ENCODE results near the gene CALD1. TPM values are rescaled to one million over a fixed set of nuclear protein-coding genes. Genes with fewer than 3 reads are reported as not detected.

Gene CALD1
- total and polyA plus RNA-seq, 2 experiments from 2014 or later = 132 to 842 TPM

DNA sequence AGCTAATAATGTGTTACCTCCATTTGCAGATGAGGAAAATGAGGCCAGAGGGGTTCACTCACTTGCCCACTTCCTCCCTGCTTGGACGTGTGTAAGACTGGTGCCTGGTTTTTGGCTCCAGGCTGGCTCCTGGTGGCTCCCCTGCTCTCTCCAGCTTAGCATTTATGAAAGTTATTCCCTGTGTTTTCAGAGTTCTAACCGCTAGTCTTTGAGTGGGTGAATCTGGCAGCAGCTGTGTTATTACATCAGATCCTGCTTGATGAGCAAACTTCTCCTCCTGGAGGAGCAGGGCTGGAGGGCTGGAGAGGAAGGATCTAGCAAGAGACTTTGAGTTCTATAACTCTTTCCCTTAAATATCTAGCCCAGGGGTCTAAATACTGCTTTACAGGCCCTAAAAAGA lies 125.9 kb downstream of the CALD1 start (continued):
- TF ChIP-seq, protein P1, sequence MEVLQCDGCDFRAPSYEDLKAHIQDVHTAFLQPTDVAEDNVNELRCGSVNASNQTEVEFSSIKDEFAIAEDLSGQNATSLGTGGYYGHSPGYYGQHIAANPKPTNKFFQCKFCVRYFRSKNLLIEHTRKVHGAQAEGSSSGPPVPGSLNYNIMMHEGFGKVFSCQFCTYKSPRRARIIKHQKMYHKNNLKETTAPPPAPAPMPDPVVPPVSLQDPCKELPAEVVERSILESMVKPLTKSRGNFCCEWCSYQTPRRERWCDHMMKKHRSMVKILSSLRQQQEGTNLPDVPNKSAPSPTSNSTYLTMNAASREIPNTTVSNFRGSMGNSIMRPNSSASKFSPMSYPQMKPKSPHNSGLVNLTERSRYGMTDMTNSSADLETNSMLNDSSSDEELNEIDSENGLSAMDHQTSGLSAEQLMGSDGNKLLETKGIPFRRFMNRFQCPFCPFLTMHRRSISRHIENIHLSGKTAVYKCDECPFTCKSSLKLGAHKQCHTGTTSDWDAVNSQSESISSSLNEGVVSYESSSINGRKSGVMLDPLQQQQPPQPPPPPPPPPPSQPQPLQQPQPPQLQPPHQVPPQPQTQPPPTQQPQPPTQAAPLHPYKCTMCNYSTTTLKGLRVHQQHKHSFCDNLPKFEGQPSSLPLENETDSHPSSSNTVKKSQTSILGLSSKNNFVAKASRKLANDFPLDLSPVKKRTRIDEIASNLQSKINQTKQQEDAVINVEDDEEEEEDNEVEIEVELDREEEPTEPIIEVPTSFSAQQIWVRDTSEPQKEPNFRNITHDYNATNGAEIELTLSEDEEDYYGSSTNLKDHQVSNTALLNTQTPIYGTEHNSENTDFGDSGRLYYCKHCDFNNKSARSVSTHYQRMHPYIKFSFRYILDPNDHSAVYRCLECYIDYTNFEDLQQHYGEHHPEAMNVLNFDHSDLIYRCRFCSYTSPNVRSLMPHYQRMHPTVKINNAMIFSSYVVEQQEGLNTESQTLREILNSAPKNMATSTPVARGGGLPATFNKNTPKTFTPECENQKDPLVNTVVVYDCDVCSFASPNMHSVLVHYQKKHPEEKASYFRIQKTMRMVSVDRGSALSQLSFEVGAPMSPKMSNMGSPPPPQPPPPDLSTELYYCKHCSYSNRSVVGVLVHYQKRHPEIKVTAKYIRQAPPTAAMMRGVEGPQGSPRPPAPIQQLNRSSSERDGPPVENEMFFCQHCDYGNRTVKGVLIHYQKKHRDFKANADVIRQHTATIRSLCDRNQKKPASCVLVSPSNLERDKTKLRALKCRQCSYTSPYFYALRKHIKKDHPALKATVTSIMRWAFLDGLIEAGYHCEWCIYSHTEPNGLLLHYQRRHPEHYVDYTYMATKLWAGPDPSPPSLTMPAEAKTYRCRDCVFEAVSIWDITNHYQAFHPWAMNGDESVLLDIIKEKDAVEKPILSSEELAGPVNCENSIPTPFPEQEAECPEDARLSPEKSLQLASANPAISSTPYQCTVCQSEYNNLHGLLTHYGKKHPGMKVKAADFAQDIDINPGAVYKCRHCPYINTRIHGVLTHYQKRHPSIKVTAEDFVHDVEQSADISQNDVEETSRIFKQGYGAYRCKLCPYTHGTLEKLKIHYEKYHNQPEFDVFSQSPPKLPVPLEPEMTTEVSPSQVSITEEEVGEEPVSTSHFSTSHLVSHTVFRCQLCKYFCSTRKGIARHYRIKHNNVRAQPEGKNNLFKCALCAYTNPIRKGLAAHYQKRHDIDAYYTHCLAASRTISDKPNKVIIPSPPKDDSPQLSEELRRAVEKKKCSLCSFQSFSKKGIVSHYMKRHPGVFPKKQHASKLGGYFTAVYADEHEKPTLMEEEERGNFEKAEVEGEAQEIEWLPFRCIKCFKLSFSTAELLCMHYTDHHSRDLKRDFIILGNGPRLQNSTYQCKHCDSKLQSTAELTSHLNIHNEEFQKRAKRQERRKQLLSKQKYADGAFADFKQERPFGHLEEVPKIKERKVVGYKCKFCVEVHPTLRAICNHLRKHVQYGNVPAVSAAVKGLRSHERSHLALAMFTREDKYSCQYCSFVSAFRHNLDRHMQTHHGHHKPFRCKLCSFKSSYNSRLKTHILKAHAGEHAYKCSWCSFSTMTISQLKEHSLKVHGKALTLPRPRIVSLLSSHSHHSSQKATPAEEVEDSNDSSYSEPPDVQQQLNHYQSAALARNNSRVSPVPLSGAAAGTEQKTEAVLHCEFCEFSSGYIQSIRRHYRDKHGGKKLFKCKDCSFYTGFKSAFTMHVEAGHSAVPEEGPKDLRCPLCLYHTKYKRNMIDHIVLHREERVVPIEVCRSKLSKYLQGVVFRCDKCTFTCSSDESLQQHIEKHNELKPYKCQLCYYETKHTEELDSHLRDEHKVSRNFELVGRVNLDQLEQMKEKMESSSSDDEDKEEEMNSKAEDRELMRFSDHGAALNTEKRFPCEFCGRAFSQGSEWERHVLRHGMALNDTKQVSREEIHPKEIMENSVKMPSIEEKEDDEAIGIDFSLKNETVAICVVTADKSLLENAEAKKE (CRISPR knock-in tag; IDR thresholded peaks at IDR 0.05) = no peak
- TF ChIP-seq JUNB (IDR thresholded peaks at IDR 0.05; ENCODE audit: unreplicated experiment) (no peak), CREB1 (CRISPR knock-in tag; IDR thresholded peaks at IDR 0.05; ENCODE audit: low read depth) (no peak), STAT1 (IDR thresholded peaks at IDR 0.05; ENCODE audit: unreplicated experiment) (no peak)

DNA sequence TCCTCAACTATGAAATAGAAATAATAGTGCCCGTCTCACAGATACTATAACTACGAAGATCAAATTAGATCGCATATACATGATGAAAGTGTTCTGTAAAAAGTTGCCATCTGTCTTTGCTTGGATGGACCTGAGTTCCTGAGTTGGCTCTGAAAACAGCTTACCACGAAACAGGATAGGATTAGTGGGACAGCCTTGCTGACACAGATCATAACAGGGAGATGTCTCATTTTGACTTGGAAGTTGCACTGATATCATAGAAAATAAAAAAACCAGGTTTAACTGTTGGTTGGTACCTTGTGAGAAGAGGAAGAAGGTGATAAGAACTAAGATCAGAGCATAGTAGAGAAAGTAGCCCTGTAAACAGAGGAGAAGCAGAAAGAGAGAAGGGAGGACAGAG lies 127.6 kb downstream of the CALD1 start:
- Histone ChIP-seq H3K27me3 (ENCODE audit: insufficient read depth) (no peaks in the 10 kb centered on the region), H3K4me2 (no peak overlapping the region), H3K9me2 (ENCODE audit: insufficient read depth) (no peaks in the 10 kb centered on the region), H3K79me2 (replicated peaks; ENCODE audit: insufficient read depth) (peaks cover 56% of the 10 kb centered on the region), H3K4me1 (ENCODE audit: insufficient read depth) (peaks cover 8% of the 10 kb centered on the region; the same call in 1 of the 2 replicates), H3K36me3 (ENCODE audit: insufficient read depth) (no peaks in the 10 kb centered on the region), H2AFZ (no peak overlapping the region), H3K27ac (ENCODE audit: low read depth) (peak overlapping the region; percentile 23; the same call in 1 of the 2 replicates), H3F3A (replicated peaks; ENCODE audit: low read depth) (no peaks in the 10 kb centered on the region), H3K4me3 (no peak overlapping the region), H4K20me1 (replicated peaks; ENCODE audit: insufficient read depth) (no peaks in the 10 kb centered on the region; the same call in none of the 2 replicates)
- Mint-ChIP-seq H3K27me3 (ENCODE audit: insufficient read depth, low read depth, poor library complexity) (peaks cover 4% of the 10 kb centered on the region), H3K4me1 (peaks cover 20% of the 10 kb centered on the region), H3K9me3 (no peaks in the 10 kb centered on the region), H3K4me3 (no peak overlapping the region), H3K27ac (no peak overlapping the region; the same call in 1 of the 2 replicates), H3K36me3 (ENCODE audit: low read depth) (peaks cover 3% of the 10 kb centered on the region; the same call in 1 of the 3 replicates)
- ATAC-seq (no peak), DNase-seq (ENCODE audit: low spot score) (no peak)
- TF ChIP-seq ZNF331 (CRISPR knock-in tag; IDR thresholded peaks at IDR 0.05; ENCODE audit: low read depth) (no peak), JUNB (IDR thresholded peaks at IDR 0.05; ENCODE audit: unreplicated experiment) (no peak), EZH2phosphoT487 (IDR thresholded peaks at IDR 0.05; ENCODE audit: unreplicated experiment) (no peak)
- TF ChIP-seq, protein P2, sequence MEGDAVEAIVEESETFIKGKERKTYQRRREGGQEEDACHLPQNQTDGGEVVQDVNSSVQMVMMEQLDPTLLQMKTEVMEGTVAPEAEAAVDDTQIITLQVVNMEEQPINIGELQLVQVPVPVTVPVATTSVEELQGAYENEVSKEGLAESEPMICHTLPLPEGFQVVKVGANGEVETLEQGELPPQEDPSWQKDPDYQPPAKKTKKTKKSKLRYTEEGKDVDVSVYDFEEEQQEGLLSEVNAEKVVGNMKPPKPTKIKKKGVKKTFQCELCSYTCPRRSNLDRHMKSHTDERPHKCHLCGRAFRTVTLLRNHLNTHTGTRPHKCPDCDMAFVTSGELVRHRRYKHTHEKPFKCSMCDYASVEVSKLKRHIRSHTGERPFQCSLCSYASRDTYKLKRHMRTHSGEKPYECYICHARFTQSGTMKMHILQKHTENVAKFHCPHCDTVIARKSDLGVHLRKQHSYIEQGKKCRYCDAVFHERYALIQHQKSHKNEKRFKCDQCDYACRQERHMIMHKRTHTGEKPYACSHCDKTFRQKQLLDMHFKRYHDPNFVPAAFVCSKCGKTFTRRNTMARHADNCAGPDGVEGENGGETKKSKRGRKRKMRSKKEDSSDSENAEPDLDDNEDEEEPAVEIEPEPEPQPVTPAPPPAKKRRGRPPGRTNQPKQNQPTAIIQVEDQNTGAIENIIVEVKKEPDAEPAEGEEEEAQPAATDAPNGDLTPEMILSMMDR (conservative IDR thresholded peaks at IDR 0.05; ENCODE audit: low read depth in 2 of 2) = no peak
- TF ChIP-seq, protein P1 (CRISPR knock-in tag; IDR thresholded peaks at IDR 0.05) = no peak

All from GM23338 (cell line).